Breast epithelium (tissue), 4 donors: ENCODE measurements around the gene GREM1. TPM values are rescaled to one million over a fixed set of nuclear protein-coding genes. Genes with fewer than 3 reads are reported as not detected.

Experiments used
- DNase-seq, 2 donors: peaks; one replicate each; pipeline ENCODE4 v3.0.0-alpha.2; 2019; ENCODE audit warnings: low spot score in 2 of 2
- H3K27ac ChIP-seq, 2 donors: fragments of 200-600 bp; sonication (generic) in 1 of 2; one replicate each; pipeline ENCODE4 v1.5.1; 2016 to 2019; ENCODE audit warnings: mild to moderate bottlenecking in 1 of 2
- H3K27me3 ChIP-seq, 2 donors: fragments of 200-600 bp; sonication (generic) in 1 of 2; one replicate each; pipeline versions ENCODE4 v1.5.1 to v1.6.0; 2017 to 2019; ENCODE audit warnings: control low read depth in 1 of 2, mild to moderate bottlenecking in 1 of 2
- H3K36me3 ChIP-seq: fragments of 200-600 bp; one replicate; pipeline ENCODE4 v1.5.1; 2019
- H3K4me1 ChIP-seq, 2 donors: fragments of 200-600 bp; sonication (generic); one replicate each; pipeline ENCODE4 v1.5.1; 2016 to 2019; ENCODE audit warnings: control low read depth in 1 of 2
- H3K4me3 ChIP-seq, 3 donors: fragments of 200-600 bp; sonication (generic); 1 replicate in 2 of 3; 2 replicates in 1 of 3; pipeline ENCODE4 v1.5.1; 2016 to 2019; ENCODE audit warnings: mild to moderate bottlenecking in 3 of 3, moderate library complexity in 2 of 3
- H3K9me3 ChIP-seq, 2 donors: fragments of 200-600 bp; sonication (generic) in 1 of 2; one replicate each; pipeline ENCODE4 v1.5.1; 2016 to 2019; ENCODE audit warnings: control low read depth in 1 of 2
- CTCF ChIP-seq, 3 donors: fragments of 450-650 bp; IDR thresholded peaks; one replicate each; pipeline ENCODE4 v1.5.1; 2016 to 2017; ENCODE audit warnings: antibody characterized with exemption in 3 of 3, mild to moderate bottlenecking in 3 of 3, moderate library complexity in 3 of 3
- POLR2A ChIP-seq: fragments of 450-650 bp; IDR thresholded peaks from one replicate; pipeline ENCODE4 v1.6.1; 2016; ENCODE audit warnings: antibody characterized with exemption, mild to moderate bottlenecking, moderate library complexity
- POLR2AphosphoS5 ChIP-seq, 3 donors: sonication (generic); formaldehyde crosslinking; IDR thresholded peaks; one replicate each; pipeline ENCODE4 v1.6.1; 2017; ENCODE audit warnings: antibody characterized with exemption in 3 of 3
- intact Hi-C: fragments of 100-400 bp; cut with DNase I; formaldehyde crosslinking; loops from one replicate; pipeline ENCODE4 v1.15.1; 2023; ENCODE audit warnings: low total_unique reads
- total RNA-seq, 3 donors: library from RNA; depleted of rRNA; stranded (reverse); fragments of >200 nt; gene quantifications; one replicate each; pipeline ENCODE4 v1.1.0, GENCODE V29; 2016

Gene GREM1
- total RNA-seq, 3 donors from 2014 or later: 1.4 to 21.3 (median 2.5) TPM

- TF ChIP-seq POLR2A (no peak), POLR2AphosphoS5 (IDR thresholded peaks at IDR 0.05) (no peak), CTCF (IDR thresholded peaks at IDR 0.05) (no peak)
- no peaks in the 10 kb centered on the region for H3K4me1 ChIP-seq
- intact Hi-C loops: no loop called here
- DNase-seq: no peak
- no peaks in the 10 kb centered on the region for H3K36me3 ChIP-seq
- H3K9me3 ChIP-seq: no peaks in the 10 kb centered on the region
- no peak overlapping the region for H3K4me3 ChIP-seq
- no peak overlapping the region for H3K27ac ChIP-seq
- H3K27me3 ChIP-seq: no peaks in the 10 kb centered on the region
These were observed 11.1 kb upstream of the GREM1 start for GRCh38 chr15:32706704-32707103.

DNA sequence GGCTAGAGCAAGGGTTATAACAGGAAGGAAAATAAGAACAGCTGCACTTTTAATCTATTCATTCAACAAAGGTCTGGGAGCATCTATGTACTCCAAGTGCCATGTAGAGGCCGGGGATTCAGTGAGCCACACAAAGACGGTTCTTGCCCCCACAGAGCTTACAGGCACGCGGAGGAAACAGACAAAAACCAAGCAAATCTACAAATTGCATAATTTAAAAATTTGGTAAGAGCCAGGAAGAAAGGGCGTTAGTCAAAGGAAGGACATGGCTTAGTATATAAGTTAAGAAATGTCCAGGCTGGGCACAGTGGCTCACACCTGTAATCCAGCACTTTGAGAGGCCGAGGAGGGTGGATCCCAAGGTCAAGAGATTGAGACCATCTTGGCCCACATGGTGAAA lies 10.4 kb upstream of the GREM1 start:
- intact Hi-C loops: no loop called here
- H3K9me3 ChIP-seq: no peaks in the 10 kb centered on the region
- no peak for TF ChIP-seq POLR2A
- TF ChIP-seq CTCF (IDR thresholded peaks at IDR 0.05): no peak
- no peak for TF ChIP-seq POLR2AphosphoS5 (IDR thresholded peaks at IDR 0.05)
- DNase-seq: no peak
- no peaks in the 10 kb centered on the region for H3K36me3 ChIP-seq
- no peak overlapping the region for H3K4me3 ChIP-seq
- H3K27ac ChIP-seq: no peak overlapping the region
- no peaks in the 10 kb centered on the region for H3K27me3 ChIP-seq
- no peaks in the 10 kb centered on the region for H3K4me1 ChIP-seq

DNA sequence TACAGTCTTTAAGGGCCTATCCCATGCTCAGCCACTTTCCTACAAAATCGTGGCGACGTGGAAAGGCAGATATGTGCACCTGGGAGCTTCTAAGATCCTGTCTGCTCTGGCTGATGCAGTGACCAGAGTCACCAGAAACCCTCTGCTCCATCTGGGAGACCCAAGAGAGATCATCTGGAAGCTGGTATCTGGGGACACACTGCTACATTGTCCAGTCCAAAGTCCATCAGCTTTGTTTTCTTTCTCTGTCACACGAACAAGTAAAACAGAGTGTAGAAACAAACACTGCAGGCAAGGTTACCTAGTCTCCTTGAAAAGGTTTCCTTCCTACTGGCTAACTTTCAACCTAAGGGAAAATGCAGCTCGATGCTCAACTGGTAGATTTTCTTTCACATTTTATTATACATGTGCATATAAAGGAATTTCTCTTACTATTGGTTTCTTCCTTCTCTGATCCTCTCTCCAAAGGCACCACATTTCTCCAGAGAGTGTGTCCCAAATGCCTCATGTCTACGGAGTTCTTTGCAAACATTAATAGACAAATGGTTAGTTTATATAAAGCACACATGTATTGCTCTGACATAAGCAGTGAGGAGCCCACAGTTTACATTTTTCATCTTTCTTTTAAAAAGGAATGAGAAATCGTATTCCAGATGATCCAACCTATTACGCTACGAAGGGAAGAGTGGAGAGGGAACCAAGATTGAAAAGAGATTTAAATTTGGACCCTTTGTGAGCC lies 8.3 kb upstream of the GREM1 start:
- Histone ChIP-seq H3K36me3 (no peaks in the 10 kb centered on the region), H3K4me1 (no peaks in the 10 kb centered on the region), H3K4me3 (no peak overlapping the region), H3K9me3 (no peaks in the 10 kb centered on the region), H3K27me3 (no peaks in the 10 kb centered on the region), H3K27ac (no peak overlapping the region)
- DNase-seq: no peak
- intact Hi-C loops: no loop called here
- TF ChIP-seq POLR2AphosphoS5 (IDR thresholded peaks at IDR 0.05): no peak

- Histone ChIP-seq H3K9me3 (no peaks in the 10 kb centered on the region), H3K27me3 (peaks cover 3 to 45% of the 10 kb centered on the region in 2 donors), H3K36me3 (no peaks in the 10 kb centered on the region), H3K4me3 (no peak overlapping the region), H3K4me1 (peaks cover 0 to 9% of the 10 kb centered on the region in 2 donors), H3K27ac (no peak overlapping the region)
- TF ChIP-seq POLR2A: no peak
- no peak for TF ChIP-seq CTCF (IDR thresholded peaks at IDR 0.05)
- no peak for TF ChIP-seq POLR2AphosphoS5 (IDR thresholded peaks at IDR 0.05)
- no peak for DNase-seq
- intact Hi-C loops: no loop called here
These were observed 2.5 kb upstream of the GREM1 start for GRCh38 chr15:32715276-32715675.

DNA sequence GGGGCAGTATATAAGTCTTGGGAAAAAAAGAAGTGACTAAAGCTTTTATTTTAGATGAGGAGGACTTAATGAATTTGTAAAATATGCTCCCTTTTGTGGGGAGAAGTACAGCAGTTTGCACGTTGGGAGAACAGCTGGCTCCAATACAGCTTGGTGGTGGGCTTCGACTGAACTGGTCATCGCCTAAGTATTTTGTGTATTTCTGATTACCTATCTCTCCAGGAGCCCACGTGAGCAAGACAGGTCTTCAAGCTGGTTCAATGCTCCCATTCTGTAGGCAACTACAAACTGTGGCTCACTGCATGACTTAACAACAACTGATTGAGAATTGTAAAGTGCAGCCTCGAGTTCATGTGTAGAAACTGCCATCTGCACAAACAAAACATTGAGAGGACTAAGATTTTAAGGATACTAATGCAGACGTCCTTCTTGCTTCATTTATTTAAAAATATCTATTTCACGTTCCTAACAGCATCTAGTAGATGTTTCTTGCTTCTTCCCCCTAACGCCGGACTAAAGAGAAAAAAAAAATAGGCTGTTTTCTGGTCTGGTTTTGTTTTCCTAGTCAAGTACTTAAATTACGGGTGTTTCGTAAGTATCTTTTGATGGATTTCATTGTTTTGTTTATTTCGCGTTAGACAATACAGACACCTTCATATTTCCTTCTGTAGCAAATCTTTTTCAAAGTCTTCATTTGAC lies 1.4 kb upstream of the GREM1 start:
- no peak overlapping the region for H3K4me3 ChIP-seq
- DNase-seq: no peak
- H3K27ac ChIP-seq: no peak overlapping the region
- H3K4me1 ChIP-seq: peaks cover 0 to 9% of the 10 kb centered on the region in 2 donors
- H3K9me3 ChIP-seq: no peaks in the 10 kb centered on the region
- H3K36me3 ChIP-seq: no peaks in the 10 kb centered on the region
- no peak for TF ChIP-seq CTCF (IDR thresholded peaks at IDR 0.05)
- H3K27me3 ChIP-seq: peaks cover 3 to 45% of the 10 kb centered on the region in 2 donors
- intact Hi-C loops: no loop called here
